CD4-positive, alpha-beta T cell (primary cell): ENCODE data around the gene ZNF709. TPM values are rescaled to one million over a fixed set of nuclear protein-coding genes. Genes with fewer than 3 reads are reported as not detected.
"Not testable (repeated sequence)": the region's sequence is repeated elsewhere in the genome, so short reads cannot be mapped to it uniquely, and the experiment has no call there.

ENCODE experiments used
- ATAC-seq: fragments of 200-7000 bp; cut with Tn5 transposase; one replicate; pipeline ENCODE4 v1.10.0; 2022; ENCODE audit warnings: mild to moderate bottlenecking; ENCODE audit not compliant: poor library complexity
- CTCF ChIA-PET: fragments of 350-600 bp; sonication (Branson Sonifier 250); formaldehyde crosslinking; loops from one replicate; lab custom pipeline; 2021; ENCODE audit warnings: antibody characterized with exemption, inconsistent platforms; lab: Charles Lee
- POLR2A ChIA-PET: fragments of 350-600 bp; sonication (Branson Sonifier 250); formaldehyde crosslinking; loops from one replicate; lab custom pipeline; 2021; ENCODE audit warnings: antibody characterized with exemption, inconsistent platforms; lab: Charles Lee
- DNase-seq, 14 experiments: peaks; one replicate each; pipeline ENCODE4 v3.0.0-alpha.2; 2013 to 2020; ENCODE audit warnings: mixed read lengths in 2 of 14
- H3K27ac ChIP-seq, 2 donors: one replicate each; pipeline versions ENCODE4 v1.5.1 to v1.7.0; 2013; ENCODE audit warnings: low read length in 2 of 2, low read depth in 1 of 2, mild to moderate bottlenecking in 1 of 2
- H3K27me3 ChIP-seq, 2 experiments: 1 replicate in 1 of 2; 2 replicates in 1 of 2; pipeline versions ENCODE4 v1.6.1 to v1.7.0; 2013; ENCODE audit warnings: low read length in 2 of 2, control low read depth in 1 of 2, mild to moderate bottlenecking in 1 of 2, moderate library complexity in 1 of 2; ENCODE audit not compliant: insufficient read depth in 2 of 2, control insufficient read depth in 1 of 2
- H3K36me3 ChIP-seq: one replicate; pipeline ENCODE4 v1.6.1; 2013; ENCODE audit warnings: low read length, control low read depth; ENCODE audit not compliant: insufficient read depth
- H3K4me1 ChIP-seq: one replicate; pipeline ENCODE4 v1.6.1; 2013; ENCODE audit warnings: low read length, control low read depth; ENCODE audit not compliant: insufficient read depth
- H3K4me3 ChIP-seq: one replicate; pipeline ENCODE4 v1.5.1; 2013; ENCODE audit warnings: mild to moderate bottlenecking, low read length, moderate library complexity
- H3K9me3 ChIP-seq, 2 experiments: 1 replicate in 1 of 2; 2 replicates in 1 of 2; pipeline versions ENCODE4 v1.6.1 to v1.7.0; 2013; ENCODE audit warnings: low read length in 2 of 2, mild to moderate bottlenecking in 2 of 2, control low read depth in 1 of 2, moderate library complexity in 1 of 2; ENCODE audit not compliant: control insufficient read depth in 1 of 2, insufficient read depth in 1 of 2
- H3K27ac Mint-ChIP-seq: one replicate; pipeline ENCODE4 v1.8.0; 2020; ENCODE audit warnings: mixed read lengths
- H3K27me3 Mint-ChIP-seq: one replicate; pipeline ENCODE4 v1.8.0; 2021; ENCODE audit warnings: mixed read lengths
- H3K36me3 Mint-ChIP-seq: one replicate; pipeline ENCODE4 v1.8.0; 2021; ENCODE audit warnings: low read depth, mixed read lengths
- H3K4me1 Mint-ChIP-seq: one replicate; pipeline ENCODE4 v1.8.0; 2021; ENCODE audit warnings: low read depth, mixed read lengths
- H3K4me3 Mint-ChIP-seq: one replicate; pipeline ENCODE4 v1.8.0; 2020; ENCODE audit warnings: mild to moderate bottlenecking, mixed read lengths
- H3K9me3 Mint-ChIP-seq: one replicate; pipeline ENCODE4 v1.8.0; 2020; ENCODE audit warnings: mixed read lengths
- CTCF ChIP-seq: fragments of 200-600 bp; IDR thresholded peaks from one replicate; pipeline ENCODE4 v1.8.0; 2022; ENCODE audit warnings: antibody characterized with exemption, mild to moderate bottlenecking
- intact Hi-C, 2 experiments: fragments of 100-400 bp; cut with DNase I in 1 of 2; cut with micrococcal nuclease in 1 of 2; formaldehyde crosslinking; loops; one replicate each; pipeline versions ENCODE4 v1.15.1 to v1.9.0; 2023 to 2025; cut with DNase I, micrococcal nuclease
- total RNA-seq, 174 experiments: library from RNA in 2 of 174; stranded (reverse) in 2 of 174; gene quantifications; one replicate each; pipeline ENCODE4 v1.2.3 and lab custom pipeline; 2021 to 2026

The ZNF709 gene
- total RNA-seq, 2 experiments from 2014 or later, result 3.5 to 3.7 TPM

DNA sequence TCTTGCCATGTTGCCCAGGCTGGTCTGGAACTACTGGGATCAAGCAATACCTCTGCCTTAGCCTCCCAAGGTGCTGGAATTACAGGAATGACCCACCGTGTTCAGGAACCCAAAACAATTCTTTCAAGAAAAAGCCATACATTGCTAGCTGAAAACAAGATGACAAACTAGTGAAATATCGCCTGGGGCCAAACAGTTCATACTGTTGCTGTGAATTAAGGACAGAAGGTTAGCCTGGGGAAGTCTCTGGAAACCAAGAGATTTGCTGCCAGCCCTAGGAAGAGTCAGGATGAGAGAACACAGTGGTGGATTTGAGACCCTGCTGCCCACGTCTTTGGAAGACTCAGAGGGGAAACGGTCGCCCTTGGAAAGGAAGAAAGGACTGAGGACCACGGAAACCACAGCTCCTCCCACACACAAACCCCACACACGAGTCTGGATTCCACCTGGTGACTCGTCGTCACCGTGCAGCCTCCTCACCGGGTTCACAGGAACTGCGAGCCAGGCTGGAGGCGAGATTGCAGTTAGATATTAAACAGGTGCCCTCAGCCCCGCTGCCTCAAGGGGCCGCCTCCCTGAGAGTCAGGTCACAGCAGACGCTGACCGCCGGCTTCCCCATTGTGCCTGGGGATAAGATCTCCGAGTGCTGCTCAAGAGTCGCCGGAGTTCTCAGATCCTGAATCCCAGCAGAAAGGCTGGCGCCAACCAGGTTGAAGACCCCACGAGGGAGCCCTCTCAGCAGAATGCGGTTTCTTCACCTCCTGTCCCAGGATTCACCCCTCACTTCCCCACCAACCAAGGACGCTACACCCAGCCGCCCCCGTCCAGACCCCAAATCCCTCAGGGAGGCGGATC is 44.7 kb downstream of the ZNF709 start:
- H3K9me3 ChIP-seq, H3K27me3 Mint-ChIP-seq, H3K36me3 ChIP-seq, H3K27ac ChIP-seq, H3K9me3 Mint-ChIP-seq, H3K27me3 ChIP-seq: not testable (repeated sequence)
- Histone ChIP-seq H3K4me1 (peaks cover 17% of the 10 kb centered on the region), H3K4me3 (peak overlapping the region; percentile 85)
- Mint-ChIP-seq H3K4me1 (peaks cover 13% of the 10 kb centered on the region), H3K36me3 (peaks cover 13% of the 10 kb centered on the region), H3K4me3 (peak overlapping the region; percentile 92), H3K27ac (peak overlapping the region; percentile 86)
- DNase-seq (peak in 10 of 14 experiments; percentile 1 to 74 (median 13)), ATAC-seq (peak; percentile 9)
- POLR2A ChIA-PET, result interaction anchor here (1.1 to 2.0 kb wide), 5 partner anchors 38 to 642 kb away, joined by 3 to 14 read pairs (median 7); partner anchors contain the start of genes ZNF563 and ZNF799
- intact Hi-C loops, result loop anchor here (2.0 to 5.0 kb wide), 7 partner anchors 38 to 278 kb away; partner anchors contain the start of genes ZNF44 (in 2 of the 2), ZNF709 (in 2 of the 2), ZNF136 (in 1 of the 2) and ZNF799 (in 1 of the 2)
- CTCF ChIA-PET, result interaction anchor here (0.9 kb wide), 1 partner anchor 8 kb away, joined by 4 read pairs; no protein-coding TSS in a partner anchor

- CTCF ChIA-PET, H3K4me1 ChIP-seq, H3K27me3 Mint-ChIP-seq, H3K27me3 ChIP-seq, intact Hi-C loops, DNase-seq, H3K4me3 Mint-ChIP-seq, H3K4me1 Mint-ChIP-seq, ATAC-seq, POLR2A ChIA-PET, H3K27ac ChIP-seq, H3K4me3 ChIP-seq, H3K27ac Mint-ChIP-seq, H3K9me3 Mint-ChIP-seq: not testable (repeated sequence)
- Histone ChIP-seq H3K36me3 (peaks cover 18% of the 10 kb centered on the region), H3K9me3 (peaks cover 11 to 21% of the 10 kb centered on the region in 2 experiments)
- H3K36me3 Mint-ChIP-seq, result peaks cover 71% of the 10 kb centered on the region
Measured at GRCh38 chr19:12430726-12431299, 53.8 kb downstream of the ZNF709 start.

DNA sequence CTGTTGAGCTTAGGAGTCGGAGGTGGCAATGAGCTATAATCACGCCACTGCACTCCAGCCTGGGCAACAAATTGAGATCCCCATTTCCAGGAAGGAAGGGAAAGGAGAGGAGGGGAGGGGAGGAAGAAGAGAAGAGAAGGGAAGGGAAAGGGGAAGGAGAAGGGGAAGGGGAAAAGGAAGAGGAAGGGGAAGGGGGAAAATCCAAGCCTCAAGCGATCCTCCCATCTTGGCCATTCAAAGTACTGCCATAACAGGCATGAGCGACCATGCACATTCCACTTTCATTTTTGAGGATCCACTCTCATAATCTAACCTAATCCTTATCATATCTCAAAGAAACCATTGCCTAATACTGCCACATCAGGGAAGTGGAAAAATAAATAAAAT is 58.7 kb downstream of the ZNF709 start:
- Mint-ChIP-seq H3K27me3 (no peaks in the 10 kb centered on the region), H3K4me3 (no peak overlapping the region), H3K27ac (no peak overlapping the region), H3K36me3 (peaks cover 80% of the 10 kb centered on the region), H3K9me3 (peaks cover 4% of the 10 kb centered on the region), H3K4me1 (no peaks in the 10 kb centered on the region)
- no peak for ATAC-seq
- ChIA-PET POLR2A (no interaction called here), CTCF (no interaction called here)
- Histone ChIP-seq H3K36me3 (peaks cover 7% of the 10 kb centered on the region), H3K9me3 (peaks cover 16 to 39% of the 10 kb centered on the region in 2 experiments), H3K27me3 (no peaks in the 10 kb centered on the region), H3K4me1 (no peaks in the 10 kb centered on the region), H3K27ac (no peak overlapping the region), H3K4me3 (no peak overlapping the region)
- no peak for TF ChIP-seq CTCF
- DNase-seq, result no peak
- intact Hi-C loops, result no loop called here

DNA sequence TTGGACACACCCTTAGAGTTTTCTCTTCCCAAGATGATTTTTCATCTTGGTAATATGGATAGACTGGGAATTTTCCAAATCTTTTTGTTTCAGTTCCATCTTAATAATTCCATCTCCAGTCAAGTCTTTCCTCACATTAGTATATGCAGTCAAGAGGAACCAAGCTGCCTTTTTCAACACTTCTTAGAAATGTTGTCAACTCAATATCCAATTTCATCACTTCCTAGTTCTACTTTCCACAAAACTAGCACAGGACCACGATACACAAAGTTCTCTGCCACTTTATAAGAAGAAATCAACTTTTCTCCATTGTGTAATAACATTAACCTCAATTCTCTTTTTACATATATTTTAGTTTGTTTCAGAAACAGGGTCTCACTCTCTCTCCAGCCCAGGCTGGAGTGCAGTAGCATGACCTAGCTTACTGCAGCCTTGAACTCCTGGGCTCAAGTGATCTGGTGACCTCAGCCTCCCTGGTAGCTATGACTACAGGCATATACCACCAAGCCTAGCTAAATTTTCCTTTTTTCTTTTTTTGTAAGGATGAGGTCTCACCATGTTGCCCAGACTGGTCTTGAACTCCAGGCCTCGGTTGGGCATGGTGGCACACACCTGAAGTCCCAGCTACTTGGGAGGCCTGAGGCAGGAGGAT is 59.3 kb downstream of the ZNF709 start:
- Histone ChIP-seq H3K4me1 (no peaks in the 10 kb centered on the region), H3K36me3 (peaks cover 2% of the 10 kb centered on the region), H3K9me3 (peaks cover 11 to 42% of the 10 kb centered on the region in 2 experiments), H3K27me3 (no peaks in the 10 kb centered on the region), H3K4me3 (no peak overlapping the region), H3K27ac (no peak overlapping the region)
- POLR2A ChIA-PET, result no interaction called here
- intact Hi-C loops, result no loop called here
- TF ChIP-seq CTCF, result no peak
- no peak for ATAC-seq
- no peak overlapping the region for H3K27ac Mint-ChIP-seq
- no peak overlapping the region for H3K4me3 Mint-ChIP-seq
- DNase-seq, result no peak
- H3K36me3 Mint-ChIP-seq, result peaks cover 80% of the 10 kb centered on the region
- H3K4me1 Mint-ChIP-seq, result no peaks in the 10 kb centered on the region
- H3K27me3 Mint-ChIP-seq, result no peaks in the 10 kb centered on the region
- peaks cover 4% of the 10 kb centered on the region for H3K9me3 Mint-ChIP-seq
- CTCF ChIA-PET, result no interaction called here

GRCh38 chr19:12417273-12417672 is 67.3 kb downstream of the ZNF709 start:
- H3K27me3 Mint-ChIP-seq, DNase-seq, POLR2A ChIA-PET, CTCF ChIA-PET, H3K4me1 ChIP-seq, H3K4me3 Mint-ChIP-seq, H3K27ac Mint-ChIP-seq, intact Hi-C loops, ATAC-seq, H3K27me3 ChIP-seq, H3K4me3 ChIP-seq, H3K36me3 ChIP-seq, H3K4me1 Mint-ChIP-seq, H3K27ac ChIP-seq: not testable (repeated sequence)
- Mint-ChIP-seq H3K9me3 (peaks cover 10% of the 10 kb centered on the region), H3K36me3 (peaks cover 57% of the 10 kb centered on the region)
- H3K9me3 ChIP-seq, result peaks cover 3 to 25% of the 10 kb centered on the region in 2 experiments
